H9 (cell line): Measurements from ENCODE around the gene GLDC. TPM values are rescaled to one million over a fixed set of nuclear protein-coding genes. Genes with fewer than 3 reads are reported as not detected.

Experiments used
- DNase-seq: peaks from one replicate; pipeline ENCODE4 v3.0.0-alpha.2; 2017
- H2AFZ ChIP-seq: one replicate; pipeline ENCODE4 v1.6.1; 2013; ENCODE audit warnings: mild to moderate bottlenecking, low read length, control low read depth, moderate library complexity
- H2AK5ac ChIP-seq: 2 replicates; pipeline ENCODE4 v1.6.1; 2013; ENCODE audit warnings: low read length, control low read depth, mixed read lengths; ENCODE audit not compliant: insufficient read length
- H2BK120ac ChIP-seq: one replicate; pipeline ENCODE4 v1.6.1; 2013; ENCODE audit warnings: low read depth, mild to moderate bottlenecking, low read length, control low read depth, inconsistent platforms; ENCODE audit not compliant: poor library complexity, severe bottlenecking
- H2BK12ac ChIP-seq: 2 replicates; pipeline ENCODE4 v1.6.1; 2013; ENCODE audit warnings: low read length, control low read depth, mixed read lengths, low read depth; ENCODE audit not compliant: insufficient read length
- H2BK15ac ChIP-seq: 2 replicates; pipeline ENCODE4 v1.6.1; 2013; ENCODE audit warnings: low read depth, low read length, control low read depth
- H2BK20ac ChIP-seq: one replicate; pipeline ENCODE4 v1.6.1; 2013; ENCODE audit warnings: low read depth, mild to moderate bottlenecking, low read length, control low read depth, inconsistent platforms; ENCODE audit not compliant: poor library complexity, severe bottlenecking
- H2BK5ac ChIP-seq: 2 replicates; pipeline ENCODE4 v1.6.1; 2013; ENCODE audit warnings: low read length, control low read depth, mixed read lengths; ENCODE audit not compliant: insufficient read length
- H3K14ac ChIP-seq: 2 replicates; pipeline ENCODE4 v1.6.1; 2013; ENCODE audit warnings: low read length, control low read depth; ENCODE audit not compliant: insufficient read depth
- H3K18ac ChIP-seq: 2 replicates; pipeline ENCODE4 v1.6.1; 2013; ENCODE audit warnings: low read depth, mild to moderate bottlenecking, mixed read lengths, low read length, control low read depth; ENCODE audit not compliant: insufficient read length
- H3K23ac ChIP-seq: 2 replicates; pipeline ENCODE4 v1.6.1; 2013; ENCODE audit warnings: low read length, control low read depth, mixed read lengths, low read depth; ENCODE audit not compliant: insufficient read length
- H3K23me2 ChIP-seq: 2 replicates; pipeline ENCODE4 v1.6.1; 2013; ENCODE audit warnings: low read depth, mild to moderate bottlenecking, mixed read lengths, low read length, control low read depth; ENCODE audit not compliant: insufficient read length, poor library complexity, severe bottlenecking
- H3K27ac ChIP-seq: 2 replicates; pipeline ENCODE4 v1.5.1; 2013; ENCODE audit warnings: low read length, control low read depth, mixed read lengths, low read depth; ENCODE audit not compliant: insufficient read length
- H3K27me3 ChIP-seq: 2 replicates; pipeline ENCODE4 v1.6.1; 2013; ENCODE audit warnings: low read length, control low read depth, inconsistent platforms; ENCODE audit not compliant: insufficient read depth
- H3K4ac ChIP-seq: 2 replicates; pipeline ENCODE4 v1.6.1; 2013; ENCODE audit warnings: low read depth, mild to moderate bottlenecking, control low read depth, inconsistent platforms, low read length, moderate library complexity
- H3K4me1 ChIP-seq: 2 replicates; pipeline ENCODE4 v1.6.1; 2013; ENCODE audit warnings: low read length, control low read depth, inconsistent platforms; ENCODE audit not compliant: insufficient read depth
- H3K4me2 ChIP-seq: 2 replicates; pipeline ENCODE4 v1.6.1; 2013; ENCODE audit warnings: low read length, control low read depth, mixed read lengths; ENCODE audit not compliant: insufficient read length, insufficient read depth
- H3K56ac ChIP-seq: 2 replicates; pipeline ENCODE4 v1.6.1; 2013; ENCODE audit warnings: low read depth, mild to moderate bottlenecking, mixed read lengths, low read length, control low read depth; ENCODE audit not compliant: insufficient read length
- H3K79me1 ChIP-seq: 2 replicates; pipeline ENCODE4 v1.6.1; 2013; ENCODE audit warnings: low read depth, mild to moderate bottlenecking, moderate library complexity, low read length, control low read depth, inconsistent platforms; ENCODE audit not compliant: insufficient read depth, poor library complexity, severe bottlenecking
- H3K79me2 ChIP-seq: 2 replicates; pipeline ENCODE4 v1.6.1; 2013; ENCODE audit warnings: low read length, control low read depth, inconsistent platforms; ENCODE audit not compliant: insufficient read depth
- H3K9ac ChIP-seq: 2 replicates; pipeline ENCODE4 v1.6.1; 2013; ENCODE audit warnings: low read length, control low read depth, mixed read lengths; ENCODE audit not compliant: insufficient read length; ENCODE audit errors: extremely low read depth
- H3K9me3 ChIP-seq: one replicate; pipeline ENCODE4 v1.6.1; 2013; ENCODE audit warnings: low read depth, low read length, inconsistent platforms; ENCODE audit not compliant: control insufficient read depth
- H3T11ph ChIP-seq: one replicate; pipeline ENCODE4 v1.6.1; 2013; ENCODE audit warnings: mild to moderate bottlenecking, low read length, control low read depth, inconsistent platforms
- H4K20me1 ChIP-seq: one replicate; pipeline ENCODE4 v1.6.1; 2013; ENCODE audit not compliant: control insufficient read depth, insufficient read length, insufficient read depth
- H4K5ac ChIP-seq: 2 replicates; pipeline ENCODE4 v1.6.1; 2013; ENCODE audit warnings: low read depth, mild to moderate bottlenecking, mixed read lengths, low read length, control low read depth; ENCODE audit not compliant: insufficient read length
- H4K8ac ChIP-seq: replicated peaks from 2 replicates; pipeline ENCODE4 v1.6.1; 2013; ENCODE audit warnings: low read length, control low read depth, mixed read lengths, low read depth; ENCODE audit not compliant: insufficient read length
- H4K91ac ChIP-seq: 2 replicates; pipeline ENCODE4 v1.6.1; 2013; ENCODE audit warnings: low read depth, mild to moderate bottlenecking, moderate library complexity, mixed read lengths, low read length, control low read depth; ENCODE audit not compliant: insufficient read length
- H3K27ac Mint-ChIP-seq, 3 experiments: 2 replicates in 2 of 3; 3 replicates in 1 of 3; pipeline ENCODE4 v1.8.0; 2020 to 2021; ENCODE audit warnings: mixed read lengths in 3 of 3, mild to moderate bottlenecking in 1 of 3, moderate library complexity in 1 of 3
- H3K27me3 Mint-ChIP-seq: 2 replicates; pipeline ENCODE4 v1.8.0; 2021; ENCODE audit warnings: low read depth, mild to moderate bottlenecking, moderate library complexity, mixed read lengths
- H3K36me3 Mint-ChIP-seq, 3 experiments: 2 replicates in 2 of 3; 3 replicates in 1 of 3; pipeline ENCODE4 v1.8.0; 2020 to 2021; ENCODE audit warnings: low read depth in 3 of 3, mixed read lengths in 3 of 3; ENCODE audit not compliant: insufficient read depth in 1 of 3
- H3K4me1 Mint-ChIP-seq, 2 experiments: 2 replicates each; pipeline ENCODE4 v1.8.0; 2020; ENCODE audit warnings: mixed read lengths in 2 of 2
- H3K4me3 Mint-ChIP-seq, 2 experiments: 2 replicates in 1 of 2; 3 replicates in 1 of 2; pipeline ENCODE4 v1.8.0; 2020 to 2021; ENCODE audit warnings: mild to moderate bottlenecking in 2 of 2, mixed read lengths in 2 of 2, moderate library complexity in 1 of 2
- H3K9me3 Mint-ChIP-seq, 2 experiments: 2 replicates in 1 of 2; 3 replicates in 1 of 2; pipeline ENCODE4 v1.8.0; 2020; ENCODE audit warnings: mild to moderate bottlenecking in 2 of 2, mixed read lengths in 2 of 2, moderate library complexity in 1 of 2
- CTCF ChIP-seq: fragments of 200-600 bp; sonication (generic); conservative IDR thresholded peaks from 3 replicates; pipeline ENCODE4 v1.8.0; 2021; ENCODE audit warnings: antibody characterized with exemption, mild to moderate bottlenecking
- WGBS: extraction: QIAGEN DNeasy Blood & Tissue Kit; methylation state at CpG from one replicate; pipeline ENCODE4 v1.1.7; 2013; ENCODE audit warnings: missing lambda C conversion rate, low lambda C conversion rate, mixed read lengths; ENCODE audit not compliant: insufficient read length; ENCODE audit errors: extremely low coverage; 5-methylcytosine and 5-hydroxymethylcytosine counted together
- total RNA-seq: library from RNA; stranded (reverse); gene quantifications from 2 replicates; pipeline ENCODE4 v1.2.1, GENCODE V29; 2021

The GLDC gene
- total RNA-seq, 1 experiment from 2014 or later = 74.4 TPM

GRCh38 chr9:6501526-6502210 lies 143.9 kb downstream of the GLDC start:
- no peak overlapping the region for H3K27ac Mint-ChIP-seq
- no CpG with 5 or more reads among the region's 2 CpGs for WGBS
- no peak for DNase-seq
- no peak overlapping the region for H2BK15ac ChIP-seq
- peaks cover 6 to 9% of the 10 kb centered on the region in 2 experiments; a peak in 2 of 4 replicates for H3K4me1 Mint-ChIP-seq
- H3K23me2 ChIP-seq = no peaks in the 10 kb centered on the region
- H2BK12ac ChIP-seq = no peak overlapping the region
- no peaks in the 10 kb centered on the region for H3K9me3 Mint-ChIP-seq
- H3K27ac ChIP-seq = no peak overlapping the region
- no peak overlapping the region for H3K18ac ChIP-seq
- no peak overlapping the region for H2BK20ac ChIP-seq
- no peak overlapping the region for H2BK120ac ChIP-seq
- H3K4ac ChIP-seq = no peak overlapping the region
- no peak overlapping the region for H4K8ac ChIP-seq
- no peak overlapping the region for H3K14ac ChIP-seq
- no peak overlapping the region for H3K23ac ChIP-seq
- no peak for TF ChIP-seq CTCF
- no peak overlapping the region for H4K5ac ChIP-seq
- no peak overlapping the region for H3K4me2 ChIP-seq
- no peak overlapping the region for H2BK5ac ChIP-seq
- H3K36me3 Mint-ChIP-seq = peaks cover 22 to 83% (median 64%) of the 10 kb centered on the region in 3 experiments; a peak in 6 of 7 replicates
- H3K9me3 ChIP-seq = no peaks in the 10 kb centered on the region
- no peaks in the 10 kb centered on the region for H3K27me3 Mint-ChIP-seq
- no peaks in the 10 kb centered on the region for H3K79me2 ChIP-seq
- H3K27me3 ChIP-seq = no peaks in the 10 kb centered on the region
- H3T11ph ChIP-seq = no peak overlapping the region
- H2AFZ ChIP-seq = no peak overlapping the region
- no peaks in the 10 kb centered on the region for H3K79me1 ChIP-seq
- H3K4me3 Mint-ChIP-seq = no peak overlapping the region
- H3K56ac ChIP-seq = no peak overlapping the region
- H2AK5ac ChIP-seq = no peak overlapping the region
- H3K9ac ChIP-seq = no peak overlapping the region
- no peaks in the 10 kb centered on the region for H3K4me1 ChIP-seq
- H4K20me1 ChIP-seq = no peaks in the 10 kb centered on the region
- no peak overlapping the region for H4K91ac ChIP-seq
